CD1c-positive myeloid dendritic cell (primary cell): ENCODE data around the gene PAOX.

ENCODE experiments used
- DNase-seq: peaks from one replicate; pipeline ENCODE4 v3.0.0-alpha.2; 2016; ENCODE audit errors: extremely low spot score

Gene PAOX

DNA sequence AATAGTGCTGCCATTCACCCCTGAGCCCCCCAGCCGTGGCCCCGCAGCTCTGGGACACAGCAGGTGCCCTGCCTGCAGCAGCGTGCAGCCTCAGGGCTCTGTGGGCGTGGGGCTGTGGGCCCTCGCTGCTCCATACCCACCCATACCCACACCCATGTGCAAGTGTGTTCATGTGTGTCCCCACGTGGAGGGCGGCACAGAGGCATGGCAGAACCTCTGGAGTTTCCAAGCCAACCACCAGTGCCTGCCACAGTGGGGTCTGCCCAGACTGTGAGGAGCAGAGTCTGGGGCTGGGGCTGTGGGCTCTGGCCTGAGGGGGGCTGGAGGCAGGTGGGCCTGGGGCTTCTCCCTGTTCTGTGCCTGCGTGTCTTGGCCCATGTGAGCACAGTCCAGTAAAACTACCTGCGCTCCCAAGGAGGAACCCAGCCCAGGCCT, 29.5 kb upstream of the PAOX start:
- DNase-seq, result no peak

DNA sequence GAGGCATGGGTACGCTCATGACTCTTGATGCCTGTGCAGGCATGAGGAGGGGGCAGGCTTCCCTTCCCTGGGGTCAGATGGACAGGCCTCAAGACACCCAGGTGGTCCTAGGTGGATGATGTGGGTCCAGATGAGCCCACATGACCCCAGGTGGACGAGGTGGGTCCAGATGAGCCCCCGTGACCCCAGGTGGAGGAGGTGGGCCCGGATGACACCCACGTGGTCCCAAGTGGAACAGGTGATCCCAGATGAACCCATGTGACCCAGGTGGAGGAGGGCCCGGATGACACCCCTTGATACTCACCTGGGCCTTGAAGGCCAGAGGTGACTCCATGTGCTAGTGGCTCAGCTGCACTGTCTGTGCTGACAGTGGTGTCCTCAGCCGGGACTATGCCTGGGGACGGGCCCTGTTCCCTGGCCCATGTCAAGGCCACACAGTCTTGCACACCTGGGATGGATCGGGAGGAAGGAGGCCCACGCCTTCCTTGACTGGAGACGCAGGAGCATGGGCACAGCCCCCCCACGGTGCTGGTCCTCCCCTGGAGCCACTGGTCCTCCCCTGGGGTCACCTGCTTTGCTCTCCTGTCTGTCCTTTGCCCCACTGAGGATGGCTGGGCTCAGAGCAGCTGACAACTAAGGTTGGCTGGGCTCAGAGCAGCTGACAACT, 28.6 kb upstream of the PAOX start:
- no peak for DNase-seq

DNA sequence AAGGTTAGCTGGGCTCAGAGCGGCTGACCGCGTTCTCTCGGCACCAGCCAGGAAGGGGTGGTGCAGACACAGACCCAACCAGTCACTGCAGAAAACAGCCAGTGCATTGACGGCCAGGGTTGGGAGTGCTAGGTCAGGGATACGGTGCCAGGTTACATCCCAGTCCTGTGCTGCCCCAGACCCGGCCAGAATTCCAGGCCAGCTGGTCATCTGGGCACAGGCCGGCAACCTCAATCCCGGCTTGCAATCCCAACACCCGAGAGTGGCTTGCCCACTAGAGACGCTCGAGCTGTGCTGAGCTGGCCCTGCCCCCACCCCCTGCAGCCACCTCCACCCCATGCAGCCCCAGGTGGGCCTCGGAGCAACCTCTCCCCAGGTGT, 28.1 kb upstream of the PAOX start:
- DNase-seq, result no peak

DNA sequence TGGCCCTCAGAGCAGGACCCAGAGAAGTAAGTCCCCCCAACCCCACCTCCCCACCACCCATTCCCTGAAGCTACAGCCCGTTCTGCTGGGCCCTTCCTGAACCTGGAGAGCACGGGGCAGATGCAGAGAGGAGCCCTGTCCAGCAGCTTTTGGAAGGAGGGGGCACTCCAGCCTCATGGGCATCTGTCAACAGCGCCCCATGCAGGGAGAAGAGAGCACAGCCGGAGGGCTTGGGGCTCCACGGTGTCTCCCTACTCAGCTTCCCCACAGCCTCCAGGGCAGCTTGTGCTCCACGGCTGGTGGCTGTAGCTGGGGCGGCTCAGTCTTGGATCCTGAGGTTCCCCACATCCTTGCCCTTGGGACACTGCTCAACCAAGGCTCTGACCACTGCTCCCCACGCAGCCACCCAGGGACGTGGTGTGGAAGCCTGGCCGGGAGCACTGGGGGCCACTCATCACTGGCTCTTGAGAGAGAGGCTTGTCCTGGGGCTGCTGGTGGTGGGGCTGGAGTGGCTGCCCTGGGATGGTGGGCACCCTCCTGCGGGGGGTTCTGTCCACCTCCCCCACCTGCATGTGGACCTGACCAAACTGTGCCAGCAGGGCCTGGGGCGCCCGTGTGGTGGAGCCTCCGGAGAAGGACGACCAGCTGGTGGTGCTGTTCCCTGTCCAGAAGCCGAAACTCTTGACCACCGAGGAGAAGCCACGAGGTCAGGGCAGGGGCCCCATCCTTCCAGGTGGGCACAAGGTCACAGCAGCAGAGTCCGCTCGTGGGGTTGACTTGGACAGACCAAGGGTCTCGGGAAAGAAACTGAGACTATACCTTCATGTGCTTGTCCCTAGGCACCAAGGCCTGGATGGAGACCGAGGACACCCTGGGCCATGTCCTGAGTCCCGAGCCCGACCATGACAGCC, 27.4 kb upstream of the PAOX start:
- no peak for DNase-seq

DNA sequence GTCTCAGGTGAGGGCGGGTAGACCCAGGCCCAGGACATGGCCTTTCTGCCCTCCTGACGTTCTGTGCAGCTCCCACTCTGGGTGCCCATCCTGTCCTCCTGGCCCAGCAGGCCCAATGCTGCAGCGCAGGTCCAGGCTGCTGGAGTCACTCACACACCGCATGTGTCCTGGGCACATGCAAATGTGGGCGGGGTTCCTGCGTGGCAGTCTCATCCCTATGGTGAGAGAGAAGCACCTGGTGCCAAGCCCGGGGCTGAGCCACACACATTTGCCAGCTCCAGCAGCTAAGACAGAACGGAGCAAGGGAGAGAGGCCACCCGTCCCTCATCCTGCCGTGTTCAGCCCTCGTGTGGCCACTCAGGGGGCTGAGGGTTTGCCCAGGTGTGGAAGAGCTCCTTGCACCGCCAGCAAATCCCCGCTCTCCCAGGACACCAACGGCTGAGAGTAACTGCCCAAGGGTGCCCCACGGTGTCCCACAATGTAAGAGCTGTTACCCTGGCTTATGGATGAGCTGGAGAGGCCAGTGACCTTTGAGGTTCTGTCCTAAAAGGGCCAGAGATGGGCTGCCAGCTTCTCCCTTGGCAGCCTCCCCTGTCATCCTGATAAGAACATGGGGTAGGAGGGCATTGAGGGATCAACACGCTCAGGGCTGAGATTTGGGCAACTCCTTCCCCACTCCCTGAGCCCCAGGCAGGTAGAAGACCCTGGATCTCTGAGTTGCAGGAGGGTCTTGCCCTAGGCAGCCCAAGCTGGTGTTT, 25.7 kb upstream of the PAOX start:
- no peak for DNase-seq

DNA sequence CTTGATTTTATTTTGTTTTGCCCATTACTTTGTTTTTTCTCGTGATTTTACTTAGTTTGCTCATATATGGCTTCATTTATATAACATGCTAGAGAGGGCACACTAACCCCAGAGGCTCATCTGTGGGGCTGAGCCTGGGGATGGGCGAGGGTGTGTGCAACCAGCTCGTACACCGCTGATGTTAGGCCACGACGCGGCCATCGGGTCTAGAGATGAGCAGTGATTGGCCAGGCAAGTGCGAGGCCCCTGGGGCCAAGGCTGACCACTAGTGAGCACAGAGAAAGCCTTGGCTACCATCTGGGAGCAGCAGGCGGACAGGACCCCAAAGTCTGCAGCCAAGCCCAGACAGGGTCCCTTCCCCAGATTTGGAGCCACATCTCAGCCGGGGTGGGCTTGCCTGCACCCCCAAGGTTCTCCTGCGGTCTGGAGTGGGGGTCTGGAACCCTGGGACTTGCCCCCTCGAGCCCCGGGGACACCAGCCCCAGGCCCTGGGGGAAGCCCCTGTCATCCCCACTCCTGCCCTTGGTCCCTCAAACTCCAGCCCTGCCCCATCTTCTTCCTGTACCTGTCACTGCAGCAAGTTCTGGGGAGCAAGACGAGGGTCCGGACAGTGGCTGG, 25.0 kb upstream of the PAOX start:
- no peak for DNase-seq

DNA sequence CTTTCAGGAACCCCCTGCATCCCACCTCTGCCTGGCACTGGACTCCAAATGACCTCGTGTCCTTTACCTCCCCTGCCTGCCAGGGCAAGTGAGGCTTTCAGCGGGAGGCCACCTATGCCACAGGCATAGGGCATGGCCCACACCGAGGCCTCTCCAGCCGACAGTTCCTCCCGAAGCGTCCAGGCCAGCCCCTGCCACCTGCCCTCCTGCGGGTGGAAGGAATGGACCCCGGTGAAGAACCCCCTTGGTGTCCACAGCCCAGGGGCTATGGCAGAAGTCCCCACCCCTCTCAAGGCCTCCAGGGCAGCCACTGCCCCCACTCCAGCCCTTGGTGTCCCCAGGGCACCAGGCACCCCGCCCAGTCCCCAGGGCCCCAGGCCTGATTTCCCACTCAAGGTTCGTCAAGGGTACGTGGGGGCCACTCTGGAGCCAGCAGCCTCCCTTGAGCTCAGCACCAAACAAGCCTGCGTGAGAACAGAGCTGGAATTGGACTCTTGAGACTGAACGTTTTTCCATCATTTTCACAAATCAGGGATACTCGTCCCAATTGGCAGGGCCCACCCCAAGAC, 24.3 kb upstream of the PAOX start:
- no peak for DNase-seq

DNA sequence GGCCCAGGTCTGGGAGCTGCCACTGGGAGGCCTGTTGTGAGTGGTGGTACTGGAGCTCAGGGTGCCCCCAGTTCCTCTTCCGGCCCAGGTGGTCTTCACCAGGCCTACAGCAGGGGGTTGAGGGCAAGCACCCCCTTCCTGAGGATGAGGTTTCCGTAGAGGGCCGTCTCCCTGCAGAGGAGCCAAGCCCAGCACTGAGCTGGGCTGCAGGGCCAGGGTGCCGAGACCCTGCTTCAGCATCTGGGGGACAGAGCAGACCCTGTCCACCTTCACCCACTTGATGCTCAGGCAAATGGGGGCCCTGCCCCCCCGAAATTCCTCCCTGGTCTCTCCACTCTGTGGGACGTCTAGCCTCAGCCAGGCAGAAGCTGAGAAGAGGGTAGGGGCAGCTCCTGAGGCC, 23.8 kb upstream of the PAOX start:
- no peak for DNase-seq

DNA sequence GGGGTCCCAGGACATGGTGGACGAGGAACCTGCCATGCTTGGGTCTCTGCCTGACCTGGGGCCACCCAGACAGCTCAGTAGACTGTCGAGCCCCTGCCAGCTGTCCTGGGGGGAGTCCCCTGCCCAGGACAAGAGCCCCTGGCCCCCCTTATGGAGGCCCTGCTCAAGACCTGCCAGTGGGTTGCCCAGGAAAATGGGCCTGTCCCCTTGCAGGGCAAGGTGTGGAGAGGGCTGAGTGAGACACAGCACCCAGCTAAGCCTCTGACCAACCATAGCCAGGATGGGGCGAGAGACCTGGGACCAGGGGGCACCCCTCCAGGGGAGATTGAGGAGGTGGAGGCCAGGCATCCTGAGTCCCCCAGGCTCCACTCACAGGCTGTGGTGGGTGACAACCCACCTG, 23.1 kb upstream of the PAOX start:
- DNase-seq, result no peak

DNA sequence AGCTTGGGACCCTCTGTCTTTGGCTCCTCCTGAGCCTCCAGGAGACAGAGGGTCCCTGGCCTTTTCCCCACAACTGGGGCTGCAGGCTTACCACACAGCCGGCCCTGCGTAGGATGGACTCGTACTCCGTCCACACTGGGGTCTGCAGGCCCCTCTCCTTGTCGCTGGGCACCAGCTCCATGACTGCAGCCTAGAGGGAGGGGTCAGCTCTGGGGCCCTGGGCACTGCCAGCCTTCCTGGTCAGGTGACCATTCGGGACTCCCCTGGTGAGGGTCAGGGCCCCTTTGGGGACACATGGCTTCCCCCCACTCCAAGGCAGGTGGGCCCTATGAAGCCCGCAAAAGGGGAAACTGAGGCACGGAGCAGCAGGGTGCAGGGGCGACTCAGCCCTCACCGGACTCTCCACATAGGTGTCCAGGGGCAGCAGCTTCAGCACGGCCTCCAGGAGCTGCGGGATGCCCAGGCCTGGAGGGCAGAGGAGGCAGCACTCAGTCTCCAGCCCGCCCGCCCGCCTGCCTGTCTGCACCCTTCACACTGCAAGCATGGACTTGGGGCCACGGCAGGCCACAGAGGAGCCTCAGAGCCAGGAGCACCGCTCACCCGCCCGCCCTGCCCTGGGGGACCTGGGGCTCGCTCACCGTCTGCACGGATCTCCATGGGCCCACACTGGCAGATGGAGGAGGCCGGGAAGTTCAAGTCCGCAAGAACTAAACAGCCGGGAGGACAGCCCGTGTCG, 22.3 kb upstream of the PAOX start:
- DNase-seq, result no peak

DNA sequence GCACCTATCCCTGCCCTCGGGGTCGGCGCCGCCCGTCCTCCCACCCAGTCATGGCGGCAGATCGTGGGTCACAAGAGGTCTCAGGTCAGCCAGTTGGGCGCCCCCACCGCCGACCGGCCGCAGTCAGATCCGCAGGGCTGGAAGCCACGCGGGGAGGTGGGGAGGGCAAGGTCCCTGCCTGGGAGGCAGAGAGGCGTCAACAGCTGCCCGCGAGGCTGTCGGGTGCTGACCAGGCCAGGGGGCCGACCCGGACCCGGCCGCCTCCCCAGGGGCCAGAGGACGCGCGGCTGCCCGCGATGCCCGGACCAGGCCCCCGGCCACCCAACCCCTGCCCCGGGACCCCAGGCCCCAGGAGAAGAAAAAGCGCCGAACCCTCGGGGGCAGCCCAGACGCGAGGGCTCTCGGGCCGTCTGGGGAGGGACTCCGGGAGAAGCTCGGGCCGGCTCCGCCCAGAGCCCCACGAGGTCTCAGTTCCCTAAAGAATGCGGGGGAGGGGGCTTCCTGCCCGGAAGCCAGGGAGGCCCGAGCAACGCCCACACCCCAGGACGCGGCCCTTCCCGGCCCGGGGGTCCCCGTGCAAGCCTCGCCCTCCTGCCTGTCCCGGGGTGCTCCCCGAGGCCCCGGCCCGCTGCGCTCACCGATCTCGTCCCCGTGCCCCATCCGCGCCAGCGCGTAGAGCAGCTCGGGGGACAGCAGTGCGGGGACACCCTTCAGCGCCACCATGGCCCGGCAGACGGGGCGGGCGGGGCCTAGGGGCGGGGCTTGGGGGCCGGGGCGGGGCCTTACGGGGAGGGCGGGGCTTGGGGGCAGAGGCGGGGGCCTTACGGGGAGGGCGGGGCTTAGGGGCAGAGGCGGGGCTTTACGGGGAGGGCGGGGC, 21.5 kb upstream of the PAOX start, which contains the start of gene FUOM:
Gene FUOM, minus strand, starts transcription at position 735 of the 877 bp plus-strand sequence. Its CDS starts 12 bp downstream, at position 723.
- peak; percentile 96 for DNase-seq

DNA sequence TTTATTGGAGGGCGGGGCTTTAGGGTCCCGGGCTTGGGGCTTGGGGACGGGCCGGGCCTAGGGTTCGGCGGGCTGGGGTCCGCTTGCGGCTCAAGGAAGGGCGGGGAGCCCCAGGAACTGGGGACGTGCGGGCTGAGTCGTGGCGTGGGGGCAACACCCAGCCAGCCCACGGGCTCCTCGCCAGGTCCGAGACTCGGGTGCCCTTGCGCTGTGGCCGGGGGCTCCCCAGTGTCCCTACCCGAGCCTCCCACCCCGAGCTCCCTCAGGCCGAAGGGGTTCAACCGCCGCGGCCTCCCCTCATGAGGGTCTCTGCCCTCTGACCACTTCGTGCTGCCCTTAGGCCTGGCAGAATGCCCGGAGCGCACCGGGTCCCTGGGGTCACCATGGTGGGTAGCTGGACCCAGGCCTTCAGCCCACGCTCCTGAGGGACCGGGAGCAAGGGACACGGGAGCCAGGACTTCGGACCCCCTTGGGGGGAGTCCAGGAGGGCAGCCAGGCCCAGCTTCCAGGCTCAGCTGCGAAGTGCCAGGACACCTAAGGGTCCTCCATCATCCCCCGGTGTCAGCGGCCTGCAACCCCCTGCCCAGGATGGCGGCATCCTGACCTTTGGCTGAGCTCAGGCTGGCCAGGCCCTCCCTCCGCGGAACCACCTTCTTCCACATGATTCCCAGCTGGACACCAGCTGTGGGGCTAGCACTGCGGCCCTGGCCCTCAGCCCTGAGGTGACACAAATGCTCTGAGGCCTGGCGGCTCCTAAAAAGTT, 20.7 kb upstream of the PAOX start:
- DNase-seq, result no peak

DNA sequence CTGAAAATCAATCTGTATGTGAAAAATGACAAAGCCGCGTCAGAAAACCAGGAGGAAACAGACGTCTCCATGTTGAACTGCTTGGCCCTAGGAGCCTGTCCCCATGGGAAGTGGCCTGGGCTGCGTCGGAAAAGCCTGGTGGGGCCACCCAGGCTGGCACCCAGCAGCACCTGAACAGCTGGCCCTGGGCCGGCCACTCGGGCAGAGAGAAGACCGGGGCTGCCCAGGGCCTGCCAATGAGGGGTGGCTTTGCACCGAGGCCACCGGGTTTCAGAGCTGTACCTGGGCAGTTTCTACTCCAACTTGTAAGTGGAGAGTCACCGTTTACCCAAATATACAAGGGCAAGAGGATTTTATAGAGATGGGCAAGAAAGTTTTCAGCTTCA, 20.1 kb upstream of the PAOX start:
- no peak for DNase-seq

DNA sequence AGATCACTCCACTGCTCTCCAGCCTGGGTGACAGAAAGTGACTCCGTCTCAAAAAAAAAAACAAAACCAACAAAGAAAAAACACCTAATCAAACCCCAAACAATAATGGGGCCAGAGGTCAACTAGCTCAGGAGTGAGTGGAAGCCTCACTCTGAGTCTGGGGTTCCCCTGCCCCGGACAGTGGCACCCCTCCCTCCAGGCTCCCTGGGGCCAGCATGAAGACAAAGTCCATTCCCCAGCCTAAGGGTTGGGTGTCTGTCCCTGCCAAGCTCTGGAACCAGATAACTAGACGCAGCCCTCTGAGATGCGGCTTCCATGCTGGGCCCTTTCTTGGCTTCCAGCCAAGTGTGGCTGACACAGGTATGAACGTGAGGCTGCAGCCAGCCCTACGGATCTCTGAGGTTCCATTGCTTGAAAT, 19.5 kb upstream of the PAOX start:
- no peak for DNase-seq

DNA sequence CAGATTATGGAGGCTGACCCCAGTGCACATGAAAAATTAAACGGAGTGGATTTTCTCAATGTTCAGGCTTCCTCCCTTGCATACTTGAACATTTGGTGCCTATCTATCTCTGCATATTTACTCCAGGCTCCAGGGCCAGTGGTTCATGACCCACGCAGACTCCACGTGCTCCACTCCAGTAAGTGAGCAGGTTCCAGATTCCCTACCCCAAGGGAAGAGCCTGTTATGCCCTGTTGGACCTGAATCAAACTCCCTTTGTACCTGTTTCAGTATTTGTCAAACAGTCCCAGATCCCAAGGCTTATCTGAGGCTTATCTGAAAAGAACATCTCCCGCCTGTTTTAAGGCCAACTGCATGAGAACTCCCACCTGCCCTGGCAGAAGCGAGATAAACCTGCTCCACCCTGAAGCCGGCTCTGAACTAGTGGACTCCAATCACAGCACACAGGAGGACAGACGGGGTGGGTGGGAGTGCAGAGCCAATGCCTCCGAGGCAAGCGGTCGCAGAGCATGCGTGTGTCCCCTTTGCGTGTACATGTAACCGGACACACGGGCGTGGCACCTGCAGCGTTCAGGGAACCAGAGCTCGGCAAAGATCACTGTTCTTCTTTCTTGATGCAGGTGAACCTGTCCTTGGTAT, 19.0 kb upstream of the PAOX start:
- no peak for DNase-seq

DNA sequence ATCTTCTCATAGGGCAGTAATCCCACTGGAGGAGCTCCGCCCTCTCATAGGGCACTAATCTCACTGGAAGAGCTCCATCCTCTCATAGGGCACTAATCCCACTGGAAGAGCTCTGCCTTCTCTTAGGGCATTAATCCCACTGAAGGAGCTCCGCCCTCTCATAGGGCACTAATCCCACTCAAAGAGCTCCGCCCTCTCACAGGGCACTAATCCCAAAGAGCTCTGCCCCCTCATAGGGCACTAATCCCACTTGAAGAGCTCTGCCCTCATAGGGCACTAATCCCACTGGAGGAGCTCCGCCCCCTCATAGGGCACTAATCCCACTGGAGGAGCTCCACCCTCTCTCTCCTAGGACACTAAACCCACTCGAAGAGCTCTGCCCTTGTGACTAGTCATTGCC, 17.8 kb upstream of the PAOX start:
- DNase-seq, result no peak

DNA sequence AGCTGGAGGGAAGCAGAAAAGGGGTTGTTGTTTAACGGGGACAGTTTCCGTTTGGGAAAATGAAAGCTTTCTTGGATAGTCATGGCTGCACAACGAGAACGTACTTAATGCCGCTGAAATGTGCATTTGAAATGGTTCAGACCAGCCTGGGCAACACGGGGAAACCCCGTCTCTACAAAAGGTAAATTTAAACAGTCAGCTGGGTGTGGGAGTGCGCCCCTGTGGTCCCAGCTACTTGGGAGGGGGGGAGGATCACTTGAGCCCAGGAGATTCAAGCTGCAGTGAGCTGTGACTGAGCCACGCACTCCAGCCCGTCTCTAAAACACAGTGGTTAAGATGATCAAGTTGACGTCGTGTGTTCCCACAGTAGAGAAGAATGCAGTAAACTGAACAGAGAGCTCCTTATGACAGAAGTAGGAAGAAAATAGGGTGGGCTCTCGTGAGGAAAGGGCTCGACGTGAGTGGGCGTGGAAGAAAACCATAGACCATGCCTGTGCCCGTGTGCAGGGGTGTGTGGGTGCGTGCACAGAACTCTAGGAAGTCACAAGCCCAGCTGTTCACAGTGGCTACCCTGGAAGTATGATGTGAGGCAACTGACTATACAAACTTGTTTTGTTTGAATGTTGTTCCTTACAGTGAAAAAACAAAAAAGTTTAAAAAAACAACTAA, 17.2 kb upstream of the PAOX start:
- no peak for DNase-seq

DNA sequence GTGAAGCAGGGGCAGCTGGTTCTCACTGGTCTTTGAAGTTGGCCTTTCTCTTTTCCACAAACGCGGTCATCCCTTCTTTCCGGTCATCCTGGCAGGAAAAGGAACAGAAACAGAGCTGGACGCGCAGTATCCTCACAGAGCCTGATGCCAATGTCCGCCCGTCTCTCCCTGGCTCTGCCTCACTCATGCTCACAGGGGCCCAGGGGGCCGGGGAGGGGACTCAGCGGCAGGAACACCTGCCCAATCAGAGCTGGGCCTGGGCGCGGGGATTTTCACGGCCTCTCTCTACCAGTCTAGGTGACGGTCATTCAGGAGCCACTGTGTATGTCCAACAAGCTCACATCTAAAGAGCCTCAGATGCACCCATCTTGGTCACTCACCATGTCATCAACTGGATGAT, 16.2 kb upstream of the PAOX start:
- no peak for DNase-seq
